Thyroid gland (tissue), 4 donors: ENCODE results near the gene MAP1LC3B2. TPM values are rescaled to one million over a fixed set of nuclear protein-coding genes. Genes with fewer than 3 reads are reported as not detected.

Source experiments
- DNase-seq, 2 donors: peaks; one replicate each; pipeline ENCODE4 v3.0.0-alpha.2; 2019
- H3K27ac ChIP-seq, 3 donors: fragments of 200-600 bp; sonication (generic); 1 replicate in 2 of 3; 2 replicates in 1 of 3; pipeline ENCODE4 v1.5.1; 2016 to 2019; ENCODE audit warnings: mild to moderate bottlenecking in 1 of 3, moderate library complexity in 1 of 3
- H3K27me3 ChIP-seq: fragments of 200-600 bp; sonication (generic); one replicate; pipeline ENCODE4 v1.5.1; 2019
- H3K36me3 ChIP-seq, 2 donors: fragments of 200-600 bp; sonication (generic); one replicate each; pipeline ENCODE4 v1.5.1; 2016 to 2019
- H3K4me1 ChIP-seq, 2 donors: fragments of 200-600 bp; sonication (generic); one replicate each; pipeline ENCODE4 v1.5.1; 2017 to 2019
- H3K4me3 ChIP-seq, 3 donors: fragments of 200-600 bp; sonication (generic); replicated peaks in 1 of 3; 1 replicate in 2 of 3; 2 replicates in 1 of 3; pipeline ENCODE4 v1.5.1; 2016; ENCODE audit warnings: mild to moderate bottlenecking in 1 of 3
- H3K9me3 ChIP-seq: fragments of 200-600 bp; sonication (generic); one replicate; pipeline ENCODE4 v1.5.1; 2017
- POLR2A ChIP-seq, 2 donors: fragments of 450-650 bp; IDR thresholded peaks; one replicate each; pipeline ENCODE4 v1.6.1; 2017; ENCODE audit warnings: antibody characterized with exemption in 2 of 2, mild to moderate bottlenecking in 2 of 2, moderate library complexity in 1 of 2
- WGBS, 2 donors: methylation state at CpG; one replicate each; pipeline ENCODE4 v1.1.5; 2017; 5-methylcytosine and 5-hydroxymethylcytosine counted together
- intact Hi-C: fragments of 100-400 bp; cut with DNase I; formaldehyde crosslinking; loops from one replicate; pipeline ENCODE4 v1.15.1; 2023
- total RNA-seq, 4 donors: library from RNA; depleted of rRNA; stranded (reverse); fragments of >200 nt; gene quantifications; one replicate each; pipeline ENCODE4 v1.2.3, GENCODE V29; 2016
- TF ChIP-seq, protein P1 (sequence below), 6 experiments: fragments of 200-600 bp in 3 of 6; fragments of 450-650 bp in 3 of 6; sonication (generic) in 3 of 6; IDR thresholded peaks; one replicate each; pipeline ENCODE4 v1.5.1; 2016 to 2019; ENCODE audit warnings: antibody characterized with exemption in 6 of 6, mild to moderate bottlenecking in 2 of 6, inconsistent platforms in 1 of 6, moderate library complexity in 1 of 6

The MAP1LC3B2 gene
- total RNA-seq, result 1 to 10 TPM in 1 of 4 donors, not detected in 3; 1.6 TPM

DNA sequence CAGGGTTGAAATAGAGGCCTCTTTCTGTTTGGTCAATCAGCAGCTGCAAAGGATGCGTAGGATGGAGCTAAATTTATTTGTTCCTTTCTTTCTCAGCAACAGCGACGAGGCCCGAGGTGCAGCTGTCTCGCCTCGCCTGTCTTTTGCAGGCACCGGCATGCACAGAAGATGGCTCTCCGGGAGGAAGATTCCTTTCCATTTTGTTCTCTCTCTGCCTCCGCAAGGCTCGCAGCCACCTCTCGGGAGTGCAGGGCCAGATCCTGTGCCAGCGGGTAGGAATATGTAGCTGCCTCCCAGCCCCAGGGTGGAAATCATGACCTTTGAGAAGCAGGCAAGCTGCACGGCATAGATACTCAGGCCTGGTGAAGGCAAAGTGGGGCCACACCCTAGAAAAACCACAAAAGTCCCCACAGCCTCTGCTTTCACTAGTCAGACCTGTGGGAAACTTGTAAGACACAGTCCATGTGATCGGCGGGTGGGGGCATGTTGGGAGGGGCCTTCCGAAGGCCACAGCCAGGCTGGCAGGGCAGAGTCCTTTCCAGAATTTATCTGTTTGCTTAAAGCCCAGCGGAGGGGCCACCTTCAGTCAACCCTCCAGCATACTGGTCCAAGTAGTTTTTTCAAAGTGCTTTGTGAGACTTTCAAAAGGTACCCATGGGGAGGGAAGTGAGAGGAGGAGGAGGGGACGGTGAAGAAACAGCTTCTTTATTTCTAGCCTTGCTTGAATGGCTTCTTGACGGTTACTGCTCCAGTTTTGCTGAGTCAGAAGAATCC is at the start of gene MAP1LC3B2:
MAP1LC3B2 (plus strand) TSS at position 220 of the 774 bp plus-strand sequence. CDS start 16,562 bp downstream, outside the sequence.
- H3K36me3 ChIP-seq, result no peaks in the 10 kb centered on the region
- H3K27me3 ChIP-seq, result no peaks in the 10 kb centered on the region
- no peak within 1 kb of the TSS for H3K4me3 ChIP-seq
- peaks cover 8 to 9% of the 10 kb centered on the region in 2 donors for H3K4me1 ChIP-seq
- DNase-seq, result peak; percentile 73 to 80
- WGBS, 2 donors, result 53 to 57% methylated on average over 18 to 19 of the region's 19 CpGs
- no peak for TF ChIP-seq POLR2A (IDR thresholded peaks at IDR 0.05)
- TF ChIP-seq, protein P1, sequence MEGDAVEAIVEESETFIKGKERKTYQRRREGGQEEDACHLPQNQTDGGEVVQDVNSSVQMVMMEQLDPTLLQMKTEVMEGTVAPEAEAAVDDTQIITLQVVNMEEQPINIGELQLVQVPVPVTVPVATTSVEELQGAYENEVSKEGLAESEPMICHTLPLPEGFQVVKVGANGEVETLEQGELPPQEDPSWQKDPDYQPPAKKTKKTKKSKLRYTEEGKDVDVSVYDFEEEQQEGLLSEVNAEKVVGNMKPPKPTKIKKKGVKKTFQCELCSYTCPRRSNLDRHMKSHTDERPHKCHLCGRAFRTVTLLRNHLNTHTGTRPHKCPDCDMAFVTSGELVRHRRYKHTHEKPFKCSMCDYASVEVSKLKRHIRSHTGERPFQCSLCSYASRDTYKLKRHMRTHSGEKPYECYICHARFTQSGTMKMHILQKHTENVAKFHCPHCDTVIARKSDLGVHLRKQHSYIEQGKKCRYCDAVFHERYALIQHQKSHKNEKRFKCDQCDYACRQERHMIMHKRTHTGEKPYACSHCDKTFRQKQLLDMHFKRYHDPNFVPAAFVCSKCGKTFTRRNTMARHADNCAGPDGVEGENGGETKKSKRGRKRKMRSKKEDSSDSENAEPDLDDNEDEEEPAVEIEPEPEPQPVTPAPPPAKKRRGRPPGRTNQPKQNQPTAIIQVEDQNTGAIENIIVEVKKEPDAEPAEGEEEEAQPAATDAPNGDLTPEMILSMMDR (IDR thresholded peaks at IDR 0.05), result no peak
- H3K9me3 ChIP-seq, result no peaks in the 10 kb centered on the region
- peak within 1 kb of the TSS; percentile 60 to 76 (median 70) for H3K27ac ChIP-seq
- intact Hi-C loops, result no loop called here

DNA sequence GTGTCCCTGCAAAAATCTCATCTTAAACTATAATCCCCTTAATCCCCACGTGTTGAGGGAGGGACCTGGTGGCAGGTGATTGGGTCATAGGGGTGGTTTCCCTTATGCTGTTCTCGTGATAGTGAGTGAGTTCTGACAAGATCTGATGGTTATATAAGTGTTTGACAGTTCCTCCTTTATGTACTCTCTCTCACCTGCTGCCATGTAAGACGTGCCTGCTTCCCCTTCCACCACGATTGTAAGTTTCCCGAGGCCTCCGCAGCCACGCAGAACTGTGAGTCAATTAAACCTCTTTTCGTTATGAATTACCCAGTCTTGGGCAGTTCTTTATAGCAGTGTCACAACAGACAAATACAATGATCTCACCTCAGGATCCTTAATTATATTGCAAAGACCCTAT is 45.2 kb upstream of the MAP1LC3B2 start:
- WGBS, 2 donors, result 89 to 91% methylated on average over 8 of the region's 8 CpGs
- H3K27ac ChIP-seq, result no peak overlapping the region
- peaks cover 0 to 2% of the 10 kb centered on the region in 2 donors for H3K4me1 ChIP-seq
- DNase-seq, result no peak
- H3K9me3 ChIP-seq, result no peaks in the 10 kb centered on the region
- H3K36me3 ChIP-seq, result no peaks in the 10 kb centered on the region
- TF ChIP-seq, protein P1 (IDR thresholded peaks at IDR 0.05), result no peak
- H3K4me3 ChIP-seq, result no peak overlapping the region
- intact Hi-C loops, result no loop called here
- H3K27me3 ChIP-seq, result no peaks in the 10 kb centered on the region

DNA sequence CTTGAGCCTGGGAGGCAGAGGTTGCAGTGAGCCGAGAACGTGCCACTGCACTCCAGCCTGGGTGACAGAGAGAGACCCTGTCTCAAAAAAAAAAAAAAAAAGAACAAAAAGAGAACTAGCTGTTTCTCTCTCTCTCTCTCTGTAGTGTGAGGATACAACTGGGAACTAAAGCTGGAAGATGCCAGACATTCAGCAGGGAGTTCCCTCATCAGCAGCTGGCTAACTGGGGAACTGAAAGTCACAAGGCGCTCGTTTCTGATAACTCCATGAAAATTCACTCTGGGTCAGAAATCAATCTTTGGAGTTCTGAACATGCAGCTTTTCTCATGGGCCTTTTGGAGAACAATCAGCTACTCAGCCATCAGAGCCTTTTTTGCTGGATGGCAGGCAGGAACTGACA is 43.5 kb upstream of the MAP1LC3B2 start:
- H3K4me3 ChIP-seq, result no peak overlapping the region
- no peaks in the 10 kb centered on the region for H3K9me3 ChIP-seq
- TF ChIP-seq, protein P1 (IDR thresholded peaks at IDR 0.05), result no peak
- no peak for TF ChIP-seq POLR2A (IDR thresholded peaks at IDR 0.05)
- H3K36me3 ChIP-seq, result no peaks in the 10 kb centered on the region
- intact Hi-C loops, result no loop called here
- DNase-seq, result no peak
- 78 to 83% methylated on average over 4 of the region's 4 CpGs for WGBS, 2 donors
- H3K27ac ChIP-seq, result no peak overlapping the region
- H3K27me3 ChIP-seq, result no peaks in the 10 kb centered on the region
- H3K4me1 ChIP-seq, result no peaks in the 10 kb centered on the region

DNA sequence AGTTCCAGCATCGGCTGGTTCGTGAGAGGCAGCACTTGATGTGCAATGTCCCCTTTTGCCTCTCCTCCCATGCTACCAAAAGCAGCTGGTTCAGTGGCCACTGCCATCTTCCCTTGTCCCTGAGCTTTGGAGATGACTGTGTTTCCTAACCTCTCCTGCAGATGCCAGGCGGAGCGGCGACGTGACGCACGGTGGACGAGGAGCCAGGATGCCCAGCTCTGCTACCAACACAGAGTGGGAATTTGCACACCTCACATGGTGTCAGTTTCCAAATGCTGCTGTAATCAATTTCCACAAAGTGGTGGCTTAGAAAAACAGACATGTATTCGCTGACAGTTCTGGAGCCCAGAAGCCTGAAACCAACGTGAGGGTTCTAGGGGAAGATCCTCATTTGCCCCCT is 42.5 kb upstream of the MAP1LC3B2 start:
- Histone ChIP-seq H3K4me3 (no peak overlapping the region), H3K4me1 (no peaks in the 10 kb centered on the region), H3K36me3 (no peaks in the 10 kb centered on the region), H3K27ac (no peak overlapping the region), H3K27me3 (no peaks in the 10 kb centered on the region), H3K9me3 (no peaks in the 10 kb centered on the region)
- DNase-seq, result no peak
- WGBS, 2 donors, result 93 to 94% methylated on average over 11 of the region's 11 CpGs
- no peak for TF ChIP-seq POLR2A (IDR thresholded peaks at IDR 0.05)
- TF ChIP-seq, protein P1 (IDR thresholded peaks at IDR 0.05), result no peak
- intact Hi-C loops, result no loop called here

DNA sequence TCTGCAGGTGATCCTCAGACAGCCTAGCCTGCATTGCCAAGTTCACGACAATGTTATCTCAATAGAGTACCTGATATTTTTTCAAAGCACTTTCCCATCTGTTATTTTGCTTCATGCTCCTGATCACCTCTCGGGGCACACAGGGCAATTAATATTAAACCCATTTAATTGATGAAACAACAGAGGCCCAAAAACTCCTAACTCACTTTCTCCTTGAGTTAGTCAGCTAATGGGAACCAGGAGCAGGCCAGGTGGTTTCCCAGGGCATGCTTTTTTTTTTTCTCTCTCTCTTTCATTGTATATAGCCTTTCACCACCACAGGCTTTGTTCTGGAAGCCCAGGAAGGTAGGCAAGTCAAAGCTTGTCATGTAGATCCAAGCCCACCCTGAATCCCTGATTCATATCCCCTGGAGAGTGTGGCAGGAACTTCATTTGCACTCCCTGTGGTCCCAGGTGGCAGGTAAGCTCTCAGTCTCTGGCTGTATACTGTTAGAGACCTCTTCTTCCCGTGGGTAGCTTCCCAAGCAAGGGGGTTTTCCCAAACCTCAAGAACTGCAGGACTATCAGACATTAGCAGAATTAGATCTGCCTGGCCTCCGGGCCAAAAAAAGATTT is 41.6 kb upstream of the MAP1LC3B2 start:
- Histone ChIP-seq H3K27me3 (no peaks in the 10 kb centered on the region), H3K9me3 (no peaks in the 10 kb centered on the region), H3K27ac (no peak overlapping the region), H3K4me1 (no peaks in the 10 kb centered on the region), H3K36me3 (no peaks in the 10 kb centered on the region), H3K4me3 (no peak overlapping the region)
- TF ChIP-seq, protein P1 (IDR thresholded peaks at IDR 0.05), result no peak
- no peak for DNase-seq
- WGBS, 2 donors, result 85 to 91% methylated on average over 3 to 4 of the region's 4 CpGs
- intact Hi-C loops, result no loop called here
